Measurements from ENCODE around the gene PLEKHG1.

The PLEKHG1 gene

GRCh38 chr6:150590446-150590845 lies 9.2 kb upstream of the PLEKHG1 start:
- no peak for DNase-seq

GRCh38 chr6:150592377-150592995 lies 7.2 kb upstream of the PLEKHG1 start:
- DNase-seq = no peak

DNA sequence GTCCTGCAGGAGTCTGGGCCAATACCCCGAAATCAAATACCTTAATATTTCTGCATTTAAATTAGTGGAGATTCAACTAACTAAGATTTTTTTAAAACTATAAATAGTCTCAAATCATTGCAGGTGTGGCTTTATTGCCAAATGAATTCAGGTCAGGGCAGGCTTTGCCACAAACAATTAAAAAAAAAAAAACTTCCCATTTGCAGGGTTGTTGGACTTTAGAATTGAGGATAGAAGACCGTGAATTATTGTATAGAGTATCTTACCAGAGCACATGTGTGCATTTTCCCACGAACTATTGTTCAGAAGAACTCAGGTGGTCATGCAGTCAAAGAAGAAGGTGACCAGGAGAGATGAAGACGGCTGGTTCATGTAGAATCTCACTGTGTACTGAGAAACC lies 6.6 kb upstream of the PLEKHG1 start:
- no peak for DNase-seq

DNA sequence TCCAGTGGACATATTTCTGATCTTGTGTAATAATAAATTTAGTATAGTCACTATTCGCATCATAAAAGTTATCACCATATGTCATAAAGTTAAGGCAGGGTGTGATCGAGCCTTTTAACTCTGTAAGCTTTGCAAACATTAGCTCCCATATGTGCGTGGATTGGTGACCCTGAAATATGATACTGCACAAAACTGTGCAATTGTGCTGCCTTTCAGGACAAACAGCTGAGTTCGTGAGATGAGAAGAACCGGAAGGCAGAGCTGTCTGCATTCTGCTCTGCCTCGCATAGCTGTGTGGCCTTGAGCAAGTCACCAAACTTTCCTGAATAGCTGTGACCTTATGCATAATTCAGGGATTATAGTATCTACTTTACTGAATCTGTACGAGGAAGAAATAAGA lies 3.2 kb upstream of the PLEKHG1 start:
- DNase-seq = no peak

DNA sequence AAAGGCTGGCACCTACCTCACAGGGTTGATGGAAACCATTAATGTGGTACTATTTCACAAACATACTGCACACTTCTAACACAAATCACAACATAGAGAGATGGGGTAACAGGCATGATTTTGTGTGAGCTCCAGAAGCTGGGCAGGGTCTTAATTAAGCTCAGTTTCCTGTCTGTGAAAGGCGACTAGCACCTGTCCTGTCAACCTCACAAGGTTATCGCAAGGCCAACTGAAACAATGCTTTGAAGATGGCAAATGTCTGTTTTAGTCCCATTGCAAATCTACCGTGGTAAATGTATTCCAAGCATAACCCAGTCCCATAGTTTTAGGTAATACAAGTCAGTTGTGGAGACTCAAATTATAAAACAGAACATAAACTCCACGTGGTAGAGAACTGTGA lies 1.3 kb upstream of the PLEKHG1 start:
- DNase-seq = no peak

GRCh38 chr6:150598858-150599198 lies 857 bp upstream of the PLEKHG1 start:
- DNase-seq = no peak

DNA sequence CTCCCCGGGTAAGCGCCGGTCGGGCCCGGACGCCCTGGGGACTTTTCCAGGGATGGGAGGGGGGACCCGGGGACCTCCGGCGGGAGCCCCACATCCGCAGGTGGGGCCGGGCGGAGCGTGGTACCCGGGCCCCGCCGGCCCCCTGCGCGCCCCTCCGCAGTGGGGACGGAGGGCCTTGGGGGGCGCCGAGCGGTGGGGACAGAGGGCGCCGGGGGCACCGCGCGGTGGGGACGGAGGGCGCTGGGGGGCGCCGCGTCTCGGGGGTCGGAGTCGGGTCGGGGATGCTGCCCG lies 270 bp downstream of the PLEKHG1 start:
- DNase-seq = no peak

- peak; percentile 79 for DNase-seq
Measured at GRCh38 chr6:150600301-150601017, 774 bp downstream of the PLEKHG1 start.

GRCh38 chr6:150601439-150601838 lies 1.8 kb downstream of the PLEKHG1 start:
- no peak for DNase-seq

GRCh38 chr6:150603176-150603575 lies 3.5 kb downstream of the PLEKHG1 start:
- DNase-seq = no peak

- no peak for DNase-seq
Measured at GRCh38 chr6:150604467-150604866, 4.8 kb downstream of the PLEKHG1 start.

DNA sequence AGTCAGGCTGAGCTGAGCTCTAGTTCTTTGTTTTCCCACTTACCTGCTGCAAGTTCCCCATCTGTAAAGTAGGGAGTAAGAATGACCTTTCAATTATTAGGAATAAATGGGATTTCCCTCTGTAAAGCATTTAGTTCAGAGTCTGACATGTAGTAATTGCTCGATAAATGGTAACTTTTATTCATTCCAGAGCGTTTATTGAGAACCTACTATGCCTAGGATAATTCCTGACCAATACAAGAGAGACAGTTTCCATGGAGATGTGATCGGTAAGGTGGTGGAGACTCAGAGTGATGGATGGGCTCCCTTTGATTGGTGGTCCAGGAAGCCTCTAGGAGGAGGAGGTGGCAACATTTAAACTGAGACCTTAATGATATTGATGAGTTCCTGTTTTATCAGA lies 5.6 kb downstream of the PLEKHG1 start:
- DNase-seq = no peak

GRCh38 chr6:150606168-150606591 lies 6.5 kb downstream of the PLEKHG1 start:
- no peak for DNase-seq

- DNase-seq = no peak
Measured at GRCh38 chr6:150606647-150607328, 7.1 kb downstream of the PLEKHG1 start.

- DNase-seq = no peak
Measured at GRCh38 chr6:150607329-150607650, 7.6 kb downstream of the PLEKHG1 start.

GRCh38 chr6:150610584-150610983 lies 10.9 kb downstream of the PLEKHG1 start:
- no peak for DNase-seq

DNA sequence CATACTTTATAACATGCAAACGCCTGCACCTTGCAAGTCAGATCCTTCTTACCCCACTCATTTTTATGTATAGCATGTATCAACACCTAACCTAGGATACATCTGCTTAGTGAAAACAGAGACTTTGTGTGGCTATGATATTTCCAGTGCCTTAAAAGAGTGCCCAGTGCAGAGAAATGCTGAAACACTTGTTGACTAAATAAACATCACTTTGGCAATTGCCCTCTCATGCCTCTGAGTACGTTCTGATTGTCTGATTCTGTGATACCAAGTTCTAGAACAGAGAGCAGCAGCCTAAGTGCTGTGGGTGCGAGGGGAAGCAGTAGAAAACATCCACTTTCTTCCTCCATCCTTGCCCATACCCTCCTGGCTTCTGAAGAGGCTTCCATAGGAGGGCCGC lies 13.6 kb downstream of the PLEKHG1 start:
- no peak for DNase-seq

- DNase-seq = no peak
Measured at GRCh38 chr6:150615967-150616366, 16.3 kb downstream of the PLEKHG1 start.

GRCh38 chr6:150616586-150616985 lies 16.9 kb downstream of the PLEKHG1 start:
- DNase-seq = no peak

DNA sequence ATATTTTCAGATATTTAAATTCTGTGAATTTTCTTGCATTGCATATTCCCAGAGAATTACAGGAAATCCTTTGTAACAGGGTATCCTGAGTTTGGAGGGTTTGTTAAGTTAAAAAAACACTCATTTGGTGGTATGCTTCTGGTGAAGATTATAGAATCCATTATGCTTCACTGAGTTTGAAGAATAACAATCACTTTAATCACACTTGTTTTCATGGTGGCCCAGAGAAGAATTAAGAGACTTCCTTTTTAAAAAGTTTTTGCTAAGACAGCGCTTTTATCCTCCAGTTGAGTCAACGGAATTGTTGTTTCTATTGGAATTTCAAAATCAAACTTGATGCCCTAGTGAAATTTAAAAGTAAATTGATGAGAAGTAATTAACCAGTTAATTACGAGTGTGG lies 17.4 kb downstream of the PLEKHG1 start:
- DNase-seq = no peak

GRCh38 chr6:150617496-150618460 lies 18.1 kb downstream of the PLEKHG1 start:
- DNase-seq = no peak

- no peak for DNase-seq
Measured at GRCh38 chr6:150619275-150619674, 19.6 kb downstream of the PLEKHG1 start.

GRCh38 chr6:150620244-150620643 lies 20.6 kb downstream of the PLEKHG1 start:
- no peak for DNase-seq

DNA sequence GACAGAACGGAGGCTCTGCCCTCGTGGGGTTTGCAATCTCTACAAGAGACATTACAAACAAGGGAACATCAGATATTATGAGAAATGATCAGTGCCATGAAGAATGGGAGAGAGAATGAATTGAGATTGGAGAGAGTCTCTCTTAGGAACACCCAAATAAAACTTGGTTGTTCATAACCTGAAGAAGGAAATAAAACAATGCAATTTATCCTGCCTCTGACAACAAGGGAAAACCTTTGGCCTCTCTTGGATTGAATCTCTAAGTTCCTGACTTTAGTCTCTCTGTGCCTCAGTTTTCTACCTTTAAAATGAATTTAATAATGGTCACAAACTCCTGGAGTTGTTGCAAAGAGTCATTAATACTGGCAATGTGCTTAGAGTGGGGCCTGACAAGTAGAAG lies 21.1 kb downstream of the PLEKHG1 start:
- no peak for DNase-seq

All from stimulated activated CD4-positive, alpha-beta T cell treated with anti-CD3 and anti-CD28 coated beads, Interleukin-1b, Interleukin-23, amount 100 ng/mL, for 48 hours (primary cell).